NCI-H748 (cell line): ENCODE data around the gene DDX23.
"Not testable (repeated sequence)": the region's sequence is repeated elsewhere in the genome, so short reads cannot be mapped to it uniquely, and the experiment has no call there.

Source experiments
- DNase-seq: peaks from one replicate; lab custom pipeline; 2025; ENCODE audit not compliant: unreplicated experiment; lab: John Stamatoyannopoulos, UW

The DDX23 gene

DNA sequence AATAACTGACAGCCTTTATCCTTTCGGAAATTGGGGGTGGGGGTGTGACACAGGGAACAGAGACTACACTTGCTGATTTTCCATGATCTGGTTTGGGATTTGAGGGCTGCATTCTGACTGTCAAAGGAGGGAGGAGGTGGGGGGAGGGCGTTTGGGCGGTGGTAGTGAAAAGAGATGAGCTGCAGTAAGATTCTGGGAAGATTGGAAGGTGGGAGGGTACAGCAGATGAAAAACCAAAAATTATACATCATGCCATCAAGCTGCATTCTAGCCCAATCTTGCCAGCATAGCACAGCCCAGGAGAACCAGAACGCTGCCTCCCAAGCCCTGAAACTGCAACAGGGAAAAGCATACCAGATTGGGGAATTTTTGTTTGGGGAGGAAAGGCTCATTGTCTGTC is 11.3 kb upstream of the DDX23 start:
- no peak for DNase-seq

GRCh38 chr12:48862760-48863159 is 10.8 kb upstream of the DDX23 start:
- no peak for DNase-seq

GRCh38 chr12:48861111-48861510 is 9.1 kb upstream of the DDX23 start:
- DNase-seq, result no peak

DNA sequence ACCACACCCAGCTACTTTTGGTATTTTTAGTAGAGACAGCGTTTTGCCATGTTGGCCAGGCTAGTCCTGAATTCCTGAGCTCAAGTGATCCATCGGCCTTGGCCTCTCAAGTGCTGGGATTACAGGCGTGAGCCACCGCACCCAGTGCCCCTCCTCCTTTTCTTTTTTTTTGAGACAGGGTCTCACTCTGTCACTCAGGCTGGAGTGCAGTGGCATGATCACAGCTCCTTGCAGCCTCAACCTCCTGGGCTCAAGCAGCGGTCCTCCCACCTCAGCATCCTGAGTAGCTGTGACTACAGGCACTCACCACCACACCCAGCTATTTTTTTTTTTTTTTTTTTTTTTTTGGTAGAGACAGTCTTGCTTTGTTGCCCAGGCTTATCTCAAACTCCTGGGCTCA is 8.3 kb upstream of the DDX23 start:
- not testable (repeated sequence) for DNase-seq

DNA sequence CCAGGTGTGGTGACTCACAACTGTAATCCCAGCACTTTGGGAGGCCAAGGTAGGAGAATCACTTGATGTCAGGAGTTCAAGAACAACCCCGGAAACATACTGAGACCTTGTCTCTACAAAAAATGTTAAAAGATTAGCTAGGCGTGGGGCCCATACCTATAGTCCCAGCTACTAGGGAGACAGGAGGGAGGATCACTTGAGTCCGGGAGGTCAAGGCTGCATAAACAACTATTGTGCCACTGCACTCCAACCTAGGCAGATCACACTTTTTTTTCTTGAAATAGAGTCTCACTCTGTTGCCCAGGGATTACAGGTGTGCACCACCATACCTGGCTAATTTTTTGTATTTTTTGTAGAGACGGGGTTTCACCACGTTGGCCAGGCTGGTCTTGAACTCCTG is 7.6 kb upstream of the DDX23 start:
- DNase-seq, result no peak

DNA sequence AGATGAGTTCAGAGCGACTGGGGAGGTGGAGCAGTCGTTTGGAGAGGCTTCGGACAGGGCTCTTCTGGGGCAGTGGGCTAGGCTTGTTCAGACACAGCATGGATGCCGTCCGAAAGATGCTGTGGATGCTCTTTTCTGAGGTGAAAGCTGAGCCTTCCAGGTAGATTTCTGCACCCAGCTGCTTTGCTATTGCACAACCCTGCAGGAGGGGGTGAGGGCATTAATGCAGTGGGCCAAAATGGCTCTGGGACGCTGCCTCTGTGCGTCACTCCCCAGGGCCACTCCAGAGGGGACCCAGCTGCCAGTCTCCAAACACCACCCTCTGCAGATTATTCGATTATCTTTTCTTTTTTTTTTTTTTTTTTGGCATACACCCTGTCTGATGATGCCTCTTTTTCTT is 6.1 kb upstream of the DDX23 start:
- no peak for DNase-seq

- peak; percentile 10 for DNase-seq
Observed at GRCh38 chr12:48857278-48857994, 5.5 kb upstream of the DDX23 start.

DNA sequence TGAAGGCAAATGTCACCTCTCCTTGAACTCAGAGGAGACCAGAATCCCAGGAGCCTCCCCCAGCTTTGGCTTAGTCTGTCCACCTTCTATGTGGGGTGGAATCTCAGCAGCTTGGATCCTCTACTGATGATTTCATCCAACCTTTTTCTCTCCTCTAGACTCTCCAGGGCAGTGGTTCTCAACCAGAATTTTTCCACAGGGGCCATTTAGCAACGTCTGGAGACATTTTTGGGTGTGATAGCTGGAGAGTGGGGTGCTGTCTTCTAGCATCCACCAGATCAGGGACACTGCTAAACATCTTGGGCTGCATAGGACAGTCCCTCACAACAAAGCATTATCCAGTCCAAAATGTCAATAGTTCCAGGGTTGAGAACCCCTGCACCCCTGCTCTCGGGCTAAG is 4.4 kb upstream of the DDX23 start:
- DNase-seq, result no peak

DNA sequence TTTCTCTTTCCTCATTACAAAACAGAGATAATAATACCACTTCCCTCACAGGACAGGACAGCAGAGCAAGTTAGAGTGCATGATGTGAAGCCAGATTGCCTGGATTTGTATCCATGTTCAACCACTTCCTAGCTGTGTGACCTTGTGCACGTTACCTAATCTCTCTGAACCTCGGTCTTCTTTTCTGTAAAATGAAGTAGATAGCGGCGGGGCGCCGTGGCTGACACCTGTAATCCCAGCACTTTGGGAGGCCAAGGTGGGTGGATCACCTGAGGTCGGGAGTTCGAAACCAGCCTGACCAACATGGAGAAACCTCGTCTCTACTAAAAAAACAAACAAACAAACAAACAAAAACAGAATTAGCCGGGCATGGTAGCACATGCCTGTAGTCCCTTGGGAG is 3.0 kb upstream of the DDX23 start:
- DNase-seq, result not testable (repeated sequence)

DNA sequence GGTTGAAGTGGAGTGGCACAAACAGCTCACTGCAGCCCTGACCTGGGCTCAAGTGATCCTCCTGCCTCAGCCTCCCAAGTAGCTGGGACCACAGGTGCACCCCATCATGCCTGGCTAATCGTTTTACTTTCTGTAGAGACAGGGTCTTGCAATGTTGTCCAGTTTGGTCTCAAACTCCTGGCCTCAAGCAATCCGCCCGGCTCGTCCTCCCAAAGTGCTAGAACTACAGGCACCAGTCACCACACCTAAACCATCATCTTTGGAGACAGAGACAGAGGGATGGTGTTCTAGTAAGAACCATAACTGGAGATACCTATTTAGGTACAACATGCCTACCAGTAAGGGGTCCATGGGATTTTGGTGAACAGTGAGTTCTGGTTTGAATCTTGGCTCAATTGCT is 2.5 kb upstream of the DDX23 start:
- no peak for DNase-seq

DNA sequence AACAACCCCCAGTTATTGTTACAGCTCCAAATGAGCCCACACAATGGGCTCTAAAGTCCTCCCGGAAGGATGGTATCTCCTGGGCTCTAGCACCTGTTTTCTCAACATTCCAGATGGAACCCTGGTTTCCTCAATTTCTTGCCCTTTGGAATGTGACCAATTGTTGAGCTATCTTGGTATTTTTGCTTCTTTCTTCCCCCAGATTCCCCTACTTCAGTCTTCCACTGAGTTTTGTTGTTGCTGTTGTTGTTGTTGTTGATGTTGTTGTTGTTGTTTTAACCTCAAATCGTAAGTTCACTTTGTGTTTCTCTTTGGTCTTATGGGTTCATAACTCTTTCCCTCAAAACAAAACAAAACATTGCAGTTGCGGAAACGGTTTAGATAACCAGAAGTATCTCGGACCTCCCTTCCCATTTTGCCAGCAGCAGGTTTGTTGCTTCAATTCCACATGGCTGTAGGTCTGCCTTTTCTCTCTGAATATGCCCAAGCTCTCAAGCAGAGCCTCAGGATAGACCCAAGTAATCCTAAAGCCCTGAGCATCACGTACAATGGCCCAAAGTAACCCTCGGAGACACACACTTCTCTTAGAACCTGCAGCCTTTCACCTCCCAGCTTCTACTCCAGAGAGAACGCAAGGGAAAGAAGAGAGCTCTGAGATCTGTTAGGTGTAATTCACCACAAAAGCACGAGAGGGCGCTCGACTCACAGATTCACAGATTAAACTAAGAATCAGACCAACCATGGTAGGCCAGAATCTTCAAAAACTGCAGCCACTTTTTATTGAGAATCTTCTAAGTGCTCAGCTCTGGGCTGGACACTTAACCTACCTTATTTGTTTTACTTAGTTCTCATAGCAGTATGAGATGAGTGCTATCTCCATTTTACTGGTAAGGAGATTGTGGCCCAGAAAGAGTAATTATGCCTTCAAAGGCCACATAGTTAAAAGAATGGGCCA is 1.0 kb upstream of the DDX23 start:
- peak; percentile 85 for DNase-seq

DNA sequence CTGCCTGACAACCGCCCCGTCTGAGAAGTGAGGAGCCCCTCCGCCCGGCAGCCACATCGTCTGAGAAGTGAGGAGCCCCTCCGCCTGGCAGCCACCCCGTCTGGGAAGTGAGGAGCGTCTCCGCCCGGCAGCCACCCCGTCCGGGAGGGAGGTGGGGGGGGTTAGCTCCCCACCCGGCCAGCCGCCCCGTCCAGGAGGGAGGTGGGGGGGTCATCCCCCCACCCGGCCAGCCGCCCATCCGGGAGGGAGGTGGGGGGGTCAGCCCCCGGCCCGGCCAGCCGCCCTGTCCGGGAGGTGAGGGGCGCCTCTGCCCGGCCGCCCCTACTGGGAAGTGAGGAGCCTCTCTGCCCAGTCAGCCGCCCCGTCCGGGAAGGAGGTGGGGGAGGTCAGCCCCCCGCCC is 9.9 kb downstream of the DDX23 start:
- not testable (repeated sequence) for DNase-seq

GRCh38 chr12:48838048-48838447 is 13.9 kb downstream of the DDX23 start:
- no peak for DNase-seq

DNA sequence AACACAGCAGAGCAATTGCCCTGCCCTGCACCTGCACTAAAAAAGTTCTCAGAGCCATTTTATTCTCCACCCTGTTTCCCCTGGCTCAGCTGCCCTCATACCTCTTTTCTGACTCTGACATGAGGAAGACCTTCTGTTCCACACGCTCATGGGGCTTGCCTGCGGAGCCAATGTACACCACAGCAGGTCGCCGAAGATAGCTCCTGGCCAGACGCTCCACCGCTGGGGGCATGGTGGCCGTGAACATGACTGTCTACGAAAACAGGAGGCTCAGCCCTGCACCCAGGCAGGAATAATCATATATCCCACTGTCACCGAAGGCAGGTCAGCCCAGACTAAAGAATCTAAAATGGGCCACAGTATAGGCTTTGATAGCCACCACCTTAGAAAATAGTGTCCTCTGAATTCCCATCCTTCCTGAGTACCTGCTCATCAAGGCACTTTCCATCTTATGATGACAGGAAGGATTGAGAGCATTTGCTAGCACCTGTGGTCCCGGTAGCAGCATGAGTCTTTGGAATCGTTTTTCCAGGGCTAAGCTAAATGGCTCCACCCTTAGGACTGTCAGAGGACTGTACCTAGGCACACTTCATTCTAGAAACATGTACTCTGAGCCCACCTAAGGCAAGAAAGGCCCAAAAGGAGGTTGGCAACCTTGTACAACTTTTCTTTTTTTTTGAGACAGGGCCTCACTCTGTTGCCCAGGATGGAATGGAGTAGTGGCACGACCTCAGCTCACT is 19.5 kb downstream of the DDX23 start:
- DNase-seq, result no peak

DNA sequence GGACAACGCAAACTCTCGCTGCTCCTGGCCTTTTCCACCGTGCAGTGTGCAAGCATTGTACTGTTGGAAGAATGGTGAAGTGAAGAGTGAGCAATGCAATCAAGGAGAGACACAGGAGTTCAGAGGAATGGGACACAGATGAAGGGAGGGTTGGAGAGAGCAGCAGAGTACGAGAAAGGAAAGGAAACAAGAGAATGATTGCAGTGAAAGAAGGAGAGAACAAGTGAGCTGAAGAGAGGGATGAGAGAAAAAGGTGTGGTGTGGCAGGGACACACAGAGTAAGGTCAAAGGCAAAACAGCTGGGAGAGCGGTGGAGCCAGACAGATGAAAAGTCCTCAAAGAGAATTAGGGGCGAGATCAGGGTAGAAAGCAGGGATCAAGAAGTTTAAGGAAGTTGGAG is 20.7 kb downstream of the DDX23 start:
- DNase-seq, result no peak

- no peak for DNase-seq
Observed at GRCh38 chr12:48828841-48829575, 23.0 kb downstream of the DDX23 start.

DNA sequence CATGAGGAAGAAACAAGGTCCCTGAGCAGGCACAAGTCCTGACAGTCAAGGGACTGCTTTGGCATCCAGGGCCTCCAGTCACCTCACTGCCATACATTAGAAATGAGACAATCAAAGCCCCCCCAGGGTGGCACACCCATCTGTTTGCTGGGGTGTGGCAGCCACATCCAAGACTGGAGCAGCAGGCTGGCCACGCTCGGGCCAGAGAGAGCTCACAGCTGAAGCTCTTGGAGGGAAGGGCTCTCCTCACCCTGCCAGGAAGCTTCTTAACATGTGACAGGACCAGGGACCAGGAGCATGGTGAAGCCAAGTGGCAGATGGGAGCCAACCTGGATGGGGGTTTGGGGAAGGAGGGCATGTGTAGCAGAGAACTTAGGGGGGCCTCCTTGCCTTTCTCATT is 23.7 kb downstream of the DDX23 start:
- DNase-seq, result no peak

- DNase-seq, result no peak
Observed at GRCh38 chr12:48827513-48828096, 24.4 kb downstream of the DDX23 start.

- no peak for DNase-seq
Observed at GRCh38 chr12:48827026-48827425, 24.9 kb downstream of the DDX23 start.

GRCh38 chr12:48826209-48826855 is 25.6 kb downstream of the DDX23 start:
- no peak for DNase-seq
